Psoas muscle (tissue), 8 donors: Measurements from ENCODE around the gene ADCY10. TPM values are rescaled to one million over a fixed set of nuclear protein-coding genes. Genes with fewer than 3 reads are reported as not detected.

ENCODE experiments used
- ATAC-seq, 4 donors: fragments of 200-7000 bp; cut with Tn5 transposase; one replicate each; pipeline ENCODE4 v1.9.1; 2020; ENCODE audit warnings: moderate library complexity in 3 of 4, mild to moderate bottlenecking in 2 of 4
- DNase-seq, 2 donors: peaks; one replicate each; pipeline ENCODE4 v3.0.0-alpha.2; 2020
- H3K27ac ChIP-seq: fragments of 200-600 bp; one replicate; pipeline ENCODE4 v1.8.0; 2022
- H3K27me3 ChIP-seq, 3 donors: fragments of 200-600 bp in 1 of 3; one replicate each; pipeline versions ENCODE4 v1.6.1 to v1.8.0; 2013 to 2022; ENCODE audit warnings: low read length in 2 of 3, mild to moderate bottlenecking in 2 of 3, moderate library complexity in 1 of 3; ENCODE audit not compliant: insufficient read depth in 3 of 3
- H3K36me3 ChIP-seq, 2 donors: fragments of 200-600 bp in 1 of 2; one replicate each; pipeline versions ENCODE4 v1.6.1 to v1.8.0; 2013 to 2022; ENCODE audit warnings: low read depth in 1 of 2, mild to moderate bottlenecking in 1 of 2, moderate library complexity in 1 of 2; ENCODE audit not compliant: insufficient read depth in 1 of 2
- H3K4me1 ChIP-seq: fragments of 200-600 bp; one replicate; pipeline ENCODE4 v1.8.0; 2022
- H3K4me3 ChIP-seq: fragments of 200-600 bp; one replicate; pipeline ENCODE4 v1.8.0; 2022; ENCODE audit warnings: mild to moderate bottlenecking
- H3K9me3 ChIP-seq: fragments of 200-600 bp; one replicate; pipeline ENCODE4 v1.8.0; 2022
- CTCF ChIP-seq: fragments of 200-600 bp; IDR thresholded peaks from one replicate; pipeline ENCODE4 v1.8.0; 2022; ENCODE audit warnings: antibody characterized with exemption
- WGBS, 3 donors: extraction: QIAGEN DNeasy Blood & Tissue Kit; methylation state at CpG; one replicate each; pipeline versions ENCODE4 v1.1.6 to v1.1.7; 2013; 5-methylcytosine and 5-hydroxymethylcytosine counted together
- intact Hi-C, 2 donors: fragments of 100-400 bp; cut with DNase I; formaldehyde crosslinking; loops; one replicate each; pipeline versions ENCODE4 v1.11.0 to v1.14.2; 2022
- polyA plus RNA-seq, 3 donors: library from polyadenylated mRNA; stranded (reverse); fragments of 200-250 nt; gene quantifications; one replicate each; pipeline ENCODE4 v1.2.3, GENCODE V29; 2013
- total RNA-seq, 4 donors: library from RNA; stranded (reverse); fragmentation: NEBNext Ultra II Directional in 2 of 4; extraction: Animal tissue kit (Norgen Biotek cat#: 25700) in 2 of 4; gene quantifications; one replicate each; pipeline versions ENCODE4 v1.2.1 to v1.2.4, GENCODE V29; 2021 to 2023
- donor health status: healthy with polysubstance abuse.
- donor health status: DM: no; HTN: no; CAD: no; lungs with moderate emphysema.
- donor health status: Bipolar disorder and iron deficiency.
- donor health status: healthy.
- donor health status: DM: yes; HTN: yes; CAD: no.
- donor health status: DM: no; HTN: no; CAD: no.
- donor health status: DM: no; HTN: no; CAD: no.
- donor health status: DM: yes; HTN: yes; CAD: no.

ADCY10 gene
- total and polyA plus RNA-seq, 7 donors = 0.01 to 0.54 (median 0.17) TPM

- DNase-seq = no peak
- intact Hi-C loops = no loop called here
- no peak for TF ChIP-seq CTCF
- H3K4me3 ChIP-seq = no peak overlapping the region
- no peaks in the 10 kb centered on the region for H3K36me3 ChIP-seq
- H3K27ac ChIP-seq = no peak overlapping the region
- H3K27me3 ChIP-seq = no peaks in the 10 kb centered on the region
- peak in 2 of 4 donors; percentile 40 to 50 for ATAC-seq
- H3K9me3 ChIP-seq = no peaks in the 10 kb centered on the region
- H3K4me1 ChIP-seq = no peaks in the 10 kb centered on the region
Measured at GRCh38 chr1:167860231-167860923, 53.6 kb downstream of the ADCY10 start.

GRCh38 chr1:167856711-167857418 lies 57.1 kb downstream of the ADCY10 start:
- no peak overlapping the region for H3K27ac ChIP-seq
- DNase-seq = no peak
- no peak overlapping the region for H3K4me3 ChIP-seq
- no peaks in the 10 kb centered on the region for H3K36me3 ChIP-seq
- TF ChIP-seq CTCF = no peak
- no peak for ATAC-seq
- intact Hi-C loops = no loop called here
- WGBS, 3 donors = 74 to 79% (median 75%) methylated on average over 7 of the region's 7 CpGs
- no peaks in the 10 kb centered on the region for H3K4me1 ChIP-seq
- no peaks in the 10 kb centered on the region for H3K27me3 ChIP-seq
- no peaks in the 10 kb centered on the region for H3K9me3 ChIP-seq

GRCh38 chr1:167854184-167854583 lies 59.8 kb downstream of the ADCY10 start:
- WGBS, 3 donors = 77 to 82% (median 78%) methylated on average over 5 of the region's 5 CpGs
- TF ChIP-seq CTCF = no peak

GRCh38 chr1:167849666-167850065 lies 64.3 kb downstream of the ADCY10 start:
- ATAC-seq (no peak), DNase-seq (no peak)
- intact Hi-C loops = no loop called here
- no peak for TF ChIP-seq CTCF
- Histone ChIP-seq H3K4me3 (no peak overlapping the region), H3K4me1 (no peaks in the 10 kb centered on the region), H3K27ac (no peak overlapping the region), H3K27me3 (no peaks in the 10 kb centered on the region), H3K36me3 (no peaks in the 10 kb centered on the region), H3K9me3 (no peaks in the 10 kb centered on the region)
- WGBS, 3 donors = 83 to 88% (median 86%) methylated on average over 7 of the region's 7 CpGs

More at GRCh38 chr1:167854184-167854583, 59.8 kb downstream of the ADCY10 start:
- H3K4me3 ChIP-seq = no peak overlapping the region
- H3K4me1 ChIP-seq = no peaks in the 10 kb centered on the region
- no peaks in the 10 kb centered on the region for H3K36me3 ChIP-seq
- DNase-seq (no peak), ATAC-seq (no peak)
- H3K27me3 ChIP-seq = no peaks in the 10 kb centered on the region
- H3K27ac ChIP-seq = no peak overlapping the region
- intact Hi-C loops = no loop called here
- no peaks in the 10 kb centered on the region for H3K9me3 ChIP-seq
